ENCODE results near the gene CHCHD10.

CHCHD10 gene

GRCh38 chr22:23769321-23769965, 1.7 kb upstream of the CHCHD10 start:
- no peak for DNase-seq

GRCh38 chr22:23767303-23767672, 484 bp downstream of the CHCHD10 start:
- no peak for DNase-seq

GRCh38 chr22:23764899-23765881, 2.6 kb downstream of the CHCHD10 start:
- DNase-seq = no peak

- no peak for DNase-seq
These were observed 3.8 kb downstream of the CHCHD10 start for GRCh38 chr22:23763954-23764353.

GRCh38 chr22:23763579-23763945, 4.2 kb downstream of the CHCHD10 start:
- peak; percentile 48 for DNase-seq

GRCh38 chr22:23762842-23763578, 4.8 kb downstream of the CHCHD10 start, which contains the start of gene C22orf15:
Gene C22orf15, plus strand, starts transcription at chr22:23762990. Its CDS starts 317 bp downstream, at chr22:23763307.
- DNase-seq = no peak

GRCh38 chr22:23760056-23760455, 7.7 kb downstream of the CHCHD10 start:
- no peak for DNase-seq

- no peak for DNase-seq
These were observed 8.2 kb downstream of the CHCHD10 start for GRCh38 chr22:23759566-23759965.

- no peak for DNase-seq
These were observed 10.9 kb downstream of the CHCHD10 start for GRCh38 chr22:23756891-23757290.

GRCh38 chr22:23755711-23756110, 12.1 kb downstream of the CHCHD10 start:
- DNase-seq = no peak

- no peak for DNase-seq
These were observed 12.7 kb downstream of the CHCHD10 start for GRCh38 chr22:23754980-23755636.

- DNase-seq = no peak
These were observed 13.4 kb downstream of the CHCHD10 start, which contains the start of gene VPREB3 for GRCh38 chr22:23754220-23754919. Gene VPREB3, minus strand, starts transcription at chr22:23754425. Its CDS starts 62 bp downstream, at chr22:23754363.

GRCh38 chr22:23753385-23753784, 14.4 kb downstream of the CHCHD10 start:
- no peak for DNase-seq

- DNase-seq = no peak
These were observed 15.0 kb downstream of the CHCHD10 start for GRCh38 chr22:23752750-23753149.

- no peak for DNase-seq
These were observed 15.6 kb downstream of the CHCHD10 start for GRCh38 chr22:23752090-23752691.

GRCh38 chr22:23751441-23751996, 16.3 kb downstream of the CHCHD10 start:
- no peak for DNase-seq

- peak; percentile 86 for DNase-seq
These were observed 16.9 kb downstream of the CHCHD10 start, which contains the start of gene ZNF70 for GRCh38 chr22:23750714-23751440. Gene ZNF70, minus strand, starts transcription at chr22:23751112. Its CDS starts 5,972 bp downstream, at chr22:23745140.

GRCh38 chr22:23750367-23750713, 17.4 kb downstream of the CHCHD10 start:
- DNase-seq = no peak

- no peak for DNase-seq
These were observed 17.9 kb downstream of the CHCHD10 start for GRCh38 chr22:23749841-23750301.

GRCh38 chr22:23745791-23746190, 22.0 kb downstream of the CHCHD10 start:
- DNase-seq = no peak
